GM21528 (cell line): ENCODE measurements around the gene HOXB3.

ENCODE experiments used
- ATAC-seq: cut with Tn5 transposase; IDR thresholded peaks from one replicate; pipeline ENCODE4 v1.9.1; 2021; ENCODE audit warnings: mild to moderate bottlenecking, moderate library complexity; ENCODE audit not compliant: unreplicated experiment, low FRiP score

Gene HOXB3

GRCh38 chr17:48613862-48614694 lies 24.0 kb upstream of the HOXB3 start:
- no peak for ATAC-seq

DNA sequence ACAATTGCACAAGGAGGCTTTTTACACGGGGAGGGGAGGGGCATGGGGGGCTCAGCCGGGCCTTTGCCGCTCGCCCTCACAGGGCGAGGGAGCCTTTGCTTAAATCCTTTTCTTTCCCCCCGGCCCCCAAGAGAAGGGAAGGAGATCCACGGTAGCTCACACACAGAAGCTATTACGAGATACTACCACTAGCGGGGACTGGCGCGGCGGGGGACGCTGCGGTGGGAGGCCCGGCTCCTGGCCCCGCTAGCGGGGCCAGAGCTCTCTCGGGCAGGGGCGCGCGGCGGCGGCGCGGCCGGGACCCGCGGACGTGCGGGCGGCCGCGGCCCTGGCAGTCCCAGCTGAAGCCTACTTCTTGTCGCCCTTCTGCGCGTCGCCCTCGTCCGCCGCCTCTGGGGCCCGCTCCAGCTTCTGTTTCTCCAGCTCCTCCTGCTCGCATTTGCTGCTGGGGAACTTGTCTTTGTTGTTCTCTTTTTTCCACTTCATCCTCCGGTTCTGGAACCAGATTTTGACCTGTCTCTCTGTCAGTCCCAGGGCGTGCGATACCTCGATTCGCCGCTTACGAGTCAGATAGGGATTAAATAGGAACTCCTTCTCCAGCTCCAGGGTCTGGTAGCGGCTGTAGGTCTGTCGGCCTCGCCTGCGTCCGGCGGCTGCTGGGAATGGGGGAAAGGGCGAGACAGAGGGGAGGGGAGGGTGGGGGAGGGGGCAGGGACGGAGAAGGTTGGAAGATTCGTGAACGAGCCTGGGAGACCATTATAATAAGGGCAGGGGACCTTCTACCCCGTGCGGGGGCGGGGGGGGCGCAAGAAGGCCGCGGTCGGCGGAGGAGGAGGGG lies 23.0 kb upstream of the HOXB3 start:
- no peak for ATAC-seq

GRCh38 chr17:48612456-48612853 lies 22.4 kb upstream of the HOXB3 start:
- no peak for ATAC-seq

DNA sequence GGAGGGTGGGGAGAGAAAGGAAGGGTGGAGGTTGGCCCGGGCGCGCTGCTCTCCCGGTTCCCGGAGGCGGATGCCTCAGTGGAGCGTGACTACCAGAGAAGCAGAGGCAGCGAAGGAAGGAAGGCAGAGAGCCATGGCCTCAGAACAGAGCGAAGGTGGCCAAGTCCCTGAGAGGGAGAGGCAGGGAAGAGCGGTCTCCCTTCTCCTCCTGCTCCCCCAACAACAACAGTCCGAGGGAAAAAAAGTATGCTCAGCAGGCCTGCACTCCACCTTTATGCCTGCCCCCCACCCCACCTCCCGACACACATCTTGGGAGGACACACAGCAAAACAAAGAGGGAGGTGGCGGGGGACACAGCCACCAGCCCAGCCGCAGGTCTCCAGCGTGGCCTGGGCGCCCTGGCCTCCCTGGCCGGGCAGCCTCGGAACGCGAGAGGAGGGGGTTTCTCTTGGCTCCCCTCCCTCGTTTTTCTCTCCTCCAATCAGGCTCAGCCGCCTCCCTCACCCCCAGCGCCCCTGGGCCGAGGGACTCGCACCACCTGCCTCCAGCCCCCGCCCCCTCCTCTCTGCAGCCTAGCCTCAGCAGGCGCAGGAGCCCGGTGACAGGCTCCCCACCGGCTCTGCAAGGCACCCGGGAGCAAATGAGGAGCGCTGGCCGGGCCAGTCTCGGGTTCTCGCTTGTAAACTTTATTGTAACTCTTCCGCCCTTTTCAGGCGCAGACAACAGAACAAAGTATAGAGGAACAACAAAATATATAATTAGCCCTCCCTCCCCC lies 21.8 kb upstream of the HOXB3 start:
- no peak for ATAC-seq

DNA sequence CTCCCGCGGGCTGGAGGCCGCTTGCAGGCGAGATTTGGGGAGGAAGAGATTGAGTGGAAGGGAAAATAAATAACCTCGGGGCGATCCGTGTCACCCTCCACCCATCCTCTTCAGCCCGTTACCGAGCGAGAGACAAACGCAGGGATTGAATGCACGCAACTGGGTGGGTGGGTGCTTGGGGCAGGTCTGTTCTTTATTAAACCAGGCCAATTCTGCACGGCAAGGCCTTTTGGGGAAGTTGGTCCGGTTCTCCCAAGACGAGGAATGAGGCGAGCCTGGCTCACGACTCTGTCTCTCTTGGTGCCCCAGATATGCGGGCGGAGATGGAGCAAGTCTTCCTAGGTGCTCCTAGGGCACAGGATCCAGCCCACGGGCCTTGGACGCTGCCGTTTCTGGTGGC lies 21.2 kb upstream of the HOXB3 start:
- no peak for ATAC-seq

DNA sequence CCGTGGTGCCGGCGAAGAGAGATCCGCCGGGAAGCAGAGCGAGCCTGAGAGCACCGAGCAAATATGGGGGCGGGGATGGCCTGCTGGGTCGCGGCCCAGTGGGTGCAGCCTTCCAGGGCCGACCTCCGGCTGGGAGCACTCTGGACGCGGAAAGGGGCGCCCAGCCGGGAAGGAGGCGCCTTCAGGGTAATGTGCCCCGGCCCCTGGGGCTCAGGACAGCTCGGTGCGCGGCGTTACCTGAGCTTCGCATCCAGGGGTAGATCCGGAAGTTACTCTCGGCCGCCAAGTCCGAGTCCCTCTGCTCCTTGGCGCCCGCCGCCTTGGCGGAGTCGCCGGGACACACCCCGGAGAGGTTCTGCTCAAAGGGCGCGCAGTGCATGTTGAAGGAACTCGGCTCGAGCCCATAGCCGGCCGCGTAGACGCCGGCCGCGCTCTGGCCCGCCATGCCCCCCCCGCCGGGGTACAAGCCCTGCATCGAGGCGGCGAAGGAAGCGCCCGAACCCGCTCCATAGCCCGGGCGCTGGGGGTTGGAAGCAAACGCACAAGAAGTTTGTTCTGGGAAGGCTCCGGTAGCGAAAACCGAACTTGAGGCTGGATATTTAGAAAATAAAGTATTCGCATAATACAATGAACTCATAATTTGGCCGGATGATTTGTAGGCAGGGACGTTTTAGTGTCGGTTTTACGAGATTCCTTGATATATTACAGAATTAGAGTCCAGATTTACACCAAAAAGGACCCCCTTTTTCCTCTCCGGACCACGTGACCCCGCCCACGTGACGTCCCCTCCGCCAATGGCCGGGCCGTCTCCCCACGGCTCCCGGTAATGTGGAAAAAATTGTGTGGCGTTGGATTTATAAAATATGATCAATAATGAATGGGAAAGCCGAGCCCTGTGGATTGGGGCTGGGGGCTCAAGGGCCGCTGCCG lies 20.5 kb upstream of the HOXB3 start, which contains the start of gene HOXB7:
HOXB7 (minus strand) TSS at position 736 of the 930 bp plus-strand sequence; CDS start at position 637, 99 bp downstream.
- no peak for ATAC-seq

- no peak for ATAC-seq
Observed at GRCh38 chr17:48609759-48610281, 19.8 kb upstream of the HOXB3 start.

DNA sequence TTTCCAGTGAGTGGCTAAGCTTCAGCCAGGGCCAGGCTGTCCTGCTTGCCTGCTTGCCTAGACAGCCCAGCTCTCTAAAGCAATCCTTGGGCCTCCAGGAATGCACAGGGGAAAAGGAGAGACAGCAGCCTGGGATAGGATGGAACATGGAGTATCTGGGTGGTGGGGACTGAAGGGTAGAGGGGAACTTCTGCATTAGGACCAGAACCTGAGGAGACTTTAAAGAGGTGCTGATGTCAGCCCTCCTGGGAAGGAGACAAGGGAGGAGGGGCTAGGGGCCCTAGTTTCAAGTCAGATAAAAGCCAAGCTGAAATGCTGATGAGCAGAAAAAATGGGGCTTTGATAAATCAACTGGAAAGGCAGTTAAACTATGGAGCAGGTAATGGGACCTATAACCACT lies 19.0 kb upstream of the HOXB3 start:
- no peak for ATAC-seq

DNA sequence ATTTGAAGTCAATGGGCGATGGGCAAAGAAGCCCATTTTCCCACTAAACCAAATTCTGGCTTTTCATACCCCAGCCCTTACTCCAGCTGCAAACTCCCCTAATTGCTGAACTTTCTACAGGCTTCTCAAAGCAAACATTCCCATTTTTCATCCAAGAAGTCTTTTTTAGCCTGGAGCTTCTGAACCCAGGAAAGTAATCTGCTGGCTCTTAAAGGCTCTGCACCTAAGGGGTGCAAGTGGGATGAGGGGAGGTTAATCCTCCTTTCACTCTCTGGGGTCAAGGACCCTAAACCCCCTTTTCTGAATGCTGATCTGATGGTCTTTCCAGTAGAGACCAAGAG lies 18.4 kb upstream of the HOXB3 start:
- ATAC-seq, result no peak

DNA sequence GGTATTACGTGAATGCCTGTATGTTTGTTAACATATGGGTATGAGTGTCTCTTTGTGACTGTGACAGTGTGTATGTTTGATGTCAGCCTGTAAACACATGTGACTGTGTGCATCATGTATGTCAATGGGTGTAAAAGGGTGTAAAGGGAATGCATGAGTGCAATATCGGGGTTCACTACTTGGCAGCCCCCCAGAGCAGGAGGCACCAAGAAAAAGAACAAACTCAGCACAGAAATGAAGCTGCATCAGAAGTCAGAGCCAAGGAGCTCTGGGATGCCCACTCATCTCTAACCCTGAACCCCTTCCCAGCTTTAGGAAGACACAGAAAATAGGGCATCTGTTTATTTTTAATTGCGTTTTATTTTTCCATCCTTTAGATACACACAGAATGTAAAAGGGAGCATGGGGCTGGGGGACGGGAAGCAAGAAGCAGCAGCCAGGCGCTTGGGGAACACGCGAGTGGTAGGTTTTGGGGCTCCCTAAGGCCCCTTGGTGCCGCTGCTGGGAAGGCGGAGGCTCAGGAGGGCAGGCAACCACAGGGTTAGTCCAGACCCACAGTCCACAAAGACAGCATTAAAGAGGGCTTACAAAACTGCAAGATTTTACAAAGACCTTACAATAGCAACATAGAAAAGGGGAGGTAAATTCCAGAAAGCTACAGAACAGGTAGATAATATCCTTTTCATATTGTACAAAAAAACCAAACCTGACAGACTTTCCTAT lies 17.0 kb upstream of the HOXB3 start:
- ATAC-seq, result no peak

DNA sequence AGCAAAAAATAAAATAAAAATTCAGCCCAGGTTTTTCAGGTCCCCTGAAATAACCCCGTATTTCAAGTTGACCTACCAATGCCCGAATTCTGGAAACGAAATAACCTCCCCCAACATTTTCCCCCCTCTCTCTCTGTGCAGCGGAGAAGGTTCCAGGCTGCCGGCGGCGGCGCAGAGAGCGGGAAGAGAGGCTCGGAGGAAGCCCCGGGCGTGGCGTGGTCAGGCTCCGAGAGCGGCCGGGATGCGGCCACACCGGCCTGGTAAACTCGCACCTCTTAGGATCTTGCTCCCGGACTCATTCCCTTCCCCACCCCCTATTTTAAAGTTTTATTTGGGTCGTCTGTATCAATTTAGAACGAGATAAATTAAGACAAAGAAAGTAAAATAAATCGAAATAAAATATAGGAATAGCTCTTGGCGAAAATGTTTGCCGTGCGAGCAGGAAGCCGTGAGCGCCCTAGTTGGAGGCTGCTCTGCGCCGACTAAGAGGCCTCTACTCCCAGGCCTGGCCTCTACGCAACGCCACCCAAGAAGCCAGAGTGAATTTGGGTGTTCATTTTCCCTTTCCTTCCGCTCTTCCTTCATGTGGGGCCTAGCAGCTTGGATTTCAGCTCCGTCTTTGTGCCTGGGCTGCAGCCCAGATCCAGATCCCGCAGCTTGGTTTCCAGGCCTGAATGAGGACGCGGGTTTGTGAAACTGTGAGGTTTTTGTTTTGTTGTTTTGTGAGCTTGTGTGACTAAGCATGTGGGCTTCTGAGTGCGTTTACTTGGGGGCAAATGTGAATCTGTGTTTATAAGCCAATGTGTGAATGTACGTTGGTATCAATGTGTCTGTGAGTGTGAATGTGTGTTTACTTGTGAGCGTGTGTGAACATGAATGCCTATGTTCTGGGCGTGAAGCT lies 16.2 kb upstream of the HOXB3 start:
- ATAC-seq, result no peak

- no peak for ATAC-seq
Observed at GRCh38 chr17:48605409-48605919, 15.4 kb upstream of the HOXB3 start.

DNA sequence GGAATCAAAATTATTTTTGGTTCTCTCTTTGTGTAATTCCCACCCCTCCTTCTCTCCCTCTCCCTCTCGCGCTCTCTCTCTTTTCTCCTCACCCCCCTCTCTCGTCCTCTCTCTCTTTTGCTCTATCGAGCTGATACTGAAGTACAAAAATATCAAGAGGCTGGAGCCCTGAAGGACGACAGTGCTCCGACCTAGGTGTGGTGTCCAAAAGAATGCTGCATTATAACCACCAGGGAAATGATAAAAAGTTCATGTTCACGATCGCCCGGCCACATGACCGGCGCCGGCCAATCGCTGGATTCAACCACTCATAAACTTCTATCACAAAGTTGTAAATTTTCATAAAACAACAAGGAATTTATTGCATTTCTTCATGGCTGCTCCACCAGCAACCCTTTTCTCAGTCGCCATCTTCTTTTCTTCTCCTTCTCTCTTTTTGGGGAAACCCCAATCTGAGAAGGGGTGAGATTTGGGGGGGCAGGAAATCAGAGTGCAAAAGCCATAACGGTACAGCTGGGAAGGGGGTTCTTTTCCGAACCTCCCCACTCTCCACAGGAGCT lies 14.8 kb upstream of the HOXB3 start, which contains the start of gene HOXB6:
HOXB6 (minus strand) TSS at position 217 of the 560 bp plus-strand sequence. CDS start 6,836 bp downstream, outside the sequence.
- ATAC-seq, result no peak

DNA sequence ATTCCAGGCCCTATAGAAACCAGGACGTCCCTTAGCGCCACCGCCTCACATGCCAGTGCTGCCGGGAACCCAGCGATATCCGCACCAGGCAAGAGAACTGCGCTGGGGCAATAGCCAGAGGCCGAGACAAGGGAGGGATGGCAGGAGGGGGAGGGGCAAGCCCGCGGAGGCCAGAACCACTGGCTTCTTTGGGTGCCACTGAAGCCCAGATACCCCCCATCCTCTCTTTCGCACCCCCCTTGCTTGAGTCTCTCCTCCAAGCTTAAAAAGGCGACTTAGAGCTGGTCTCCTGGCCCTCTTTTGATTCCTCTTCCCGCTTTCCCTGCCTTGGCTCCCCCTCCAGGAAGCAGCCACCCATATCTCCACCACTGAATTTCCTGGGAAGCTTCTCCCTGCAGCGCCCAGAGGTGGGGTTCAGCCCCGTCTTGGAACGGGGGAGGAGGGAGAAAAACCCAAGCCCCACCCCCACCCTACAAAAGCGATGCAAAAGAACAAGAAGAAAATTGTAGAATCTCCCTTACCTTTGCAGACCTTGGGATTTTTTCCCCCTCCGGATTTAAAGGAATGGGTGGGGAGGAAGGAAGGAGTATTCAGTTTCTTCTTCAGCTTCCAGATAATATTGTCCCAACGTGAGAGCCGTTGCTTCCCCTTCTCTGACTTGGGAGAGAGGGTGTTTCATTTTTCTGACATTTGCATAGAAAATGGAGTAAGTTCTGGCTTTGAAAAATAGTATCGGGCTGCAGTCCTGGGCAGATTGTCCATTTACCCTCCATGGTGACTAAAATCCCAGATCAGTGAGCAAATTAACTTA lies 14.1 kb upstream of the HOXB3 start:
- ATAC-seq, result no peak

GRCh38 chr17:48601539-48602425 lies 11.7 kb upstream of the HOXB3 start:
- no peak for ATAC-seq

- ATAC-seq, result no peak
Observed at GRCh38 chr17:48601207-48601538, 11.1 kb upstream of the HOXB3 start.
